ENCODE results near the gene ECPAS. TPM values are rescaled to one million over a fixed set of nuclear protein-coding genes. Genes with fewer than 3 reads are reported as not detected.
"Not testable (repeated sequence)": the region's sequence is repeated elsewhere in the genome, so short reads cannot be mapped to it uniquely, and the experiment has no call there.

ECPAS gene
- total RNA-seq, 1 experiment from 2014 or later: 123 TPM

DNA sequence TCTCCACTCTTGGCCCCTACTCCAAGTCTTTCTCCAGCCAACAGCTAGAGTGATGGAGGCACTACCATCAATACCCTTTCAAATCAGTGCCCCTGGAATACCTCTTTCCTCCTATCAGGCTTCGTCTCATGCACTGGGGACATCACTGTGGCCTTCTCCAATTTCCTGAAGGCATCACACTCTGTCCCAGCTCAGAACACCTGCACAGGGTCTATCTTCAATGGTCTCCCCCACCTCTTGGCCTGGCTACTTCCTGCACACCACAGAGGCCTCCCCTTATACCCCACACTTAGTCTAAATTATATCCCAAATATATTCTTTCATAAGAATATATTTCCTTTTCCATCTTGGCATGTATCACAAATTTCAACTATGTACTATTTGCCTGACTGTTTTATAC lies 34.5 kb downstream of the ECPAS start:
- Histone ChIP-seq H3K4me3 (no peak overlapping the region), H2AFZ (no peak overlapping the region), H3K4me2 (no peak overlapping the region), H3K36me3 (ENCODE audit: low read depth) (no peaks in the 10 kb centered on the region; the same call in 1 of the 2 replicates), H3F3A (ENCODE audit: insufficient read depth, low read depth) (peaks cover 12% of the 10 kb centered on the region), H4K20me1 (ENCODE audit: insufficient read depth) (peaks cover 3% of the 10 kb centered on the region; the same call in 1 of the 2 replicates), H3K9me2 (ENCODE audit: insufficient read depth) (no peaks in the 10 kb centered on the region), H3K4me1 (replicated peaks; ENCODE audit: insufficient read depth) (no peaks in the 10 kb centered on the region), H3K9me3 (ENCODE audit: insufficient read depth, low read depth) (no peaks in the 10 kb centered on the region), H3K27ac (no peak overlapping the region), H3K27me3 (ENCODE audit: insufficient read depth, low read depth) (no peaks in the 10 kb centered on the region), H3K79me2 (ENCODE audit: low read depth) (peaks cover 32% of the 10 kb centered on the region)
- intact Hi-C loops (cut with micrococcal nuclease; ENCODE audit: unreplicated experiment): no loop called here
- BruUV-seq (replicated peaks): no TSS peak
- POLR2A ChIA-PET (ENCODE audit: unreplicated experiment): no interaction called here
- no peak for DNase-seq
- CTCF ChIA-PET: no interaction called here
- no peak for TF ChIP-seq EZH2 (IDR thresholded peaks at IDR 0.05; ENCODE audit: low read depth)
- TF ChIP-seq, protein P1, sequence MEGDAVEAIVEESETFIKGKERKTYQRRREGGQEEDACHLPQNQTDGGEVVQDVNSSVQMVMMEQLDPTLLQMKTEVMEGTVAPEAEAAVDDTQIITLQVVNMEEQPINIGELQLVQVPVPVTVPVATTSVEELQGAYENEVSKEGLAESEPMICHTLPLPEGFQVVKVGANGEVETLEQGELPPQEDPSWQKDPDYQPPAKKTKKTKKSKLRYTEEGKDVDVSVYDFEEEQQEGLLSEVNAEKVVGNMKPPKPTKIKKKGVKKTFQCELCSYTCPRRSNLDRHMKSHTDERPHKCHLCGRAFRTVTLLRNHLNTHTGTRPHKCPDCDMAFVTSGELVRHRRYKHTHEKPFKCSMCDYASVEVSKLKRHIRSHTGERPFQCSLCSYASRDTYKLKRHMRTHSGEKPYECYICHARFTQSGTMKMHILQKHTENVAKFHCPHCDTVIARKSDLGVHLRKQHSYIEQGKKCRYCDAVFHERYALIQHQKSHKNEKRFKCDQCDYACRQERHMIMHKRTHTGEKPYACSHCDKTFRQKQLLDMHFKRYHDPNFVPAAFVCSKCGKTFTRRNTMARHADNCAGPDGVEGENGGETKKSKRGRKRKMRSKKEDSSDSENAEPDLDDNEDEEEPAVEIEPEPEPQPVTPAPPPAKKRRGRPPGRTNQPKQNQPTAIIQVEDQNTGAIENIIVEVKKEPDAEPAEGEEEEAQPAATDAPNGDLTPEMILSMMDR (conservative IDR thresholded peaks at IDR 0.05): no peak

DNA sequence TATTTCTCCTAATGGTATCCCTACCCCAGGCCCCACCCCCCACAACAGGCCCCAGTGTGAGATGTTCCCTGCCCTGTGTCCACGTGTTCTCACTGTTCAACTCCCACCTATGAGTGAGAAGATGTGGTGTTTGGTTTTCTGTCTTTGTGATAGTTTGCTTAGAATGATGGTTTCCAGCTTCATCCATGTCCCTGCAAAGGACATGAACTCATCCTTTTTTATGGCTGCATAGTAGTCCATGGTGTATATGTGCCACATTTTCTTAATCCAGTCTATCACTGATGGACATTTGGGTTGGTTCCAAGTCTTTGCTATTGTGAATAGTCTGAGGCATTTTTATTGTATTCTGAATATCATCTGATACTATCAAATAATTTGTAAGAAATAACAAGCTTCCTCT lies 38.4 kb downstream of the ECPAS start:
- H3K27me3 ChIP-seq (ENCODE audit: insufficient read depth, low read depth); intact Hi-C loops (cut with micrococcal nuclease; ENCODE audit: unreplicated experiment); H3K9me3 ChIP-seq (ENCODE audit: insufficient read depth, low read depth): not testable (repeated sequence)

DNA sequence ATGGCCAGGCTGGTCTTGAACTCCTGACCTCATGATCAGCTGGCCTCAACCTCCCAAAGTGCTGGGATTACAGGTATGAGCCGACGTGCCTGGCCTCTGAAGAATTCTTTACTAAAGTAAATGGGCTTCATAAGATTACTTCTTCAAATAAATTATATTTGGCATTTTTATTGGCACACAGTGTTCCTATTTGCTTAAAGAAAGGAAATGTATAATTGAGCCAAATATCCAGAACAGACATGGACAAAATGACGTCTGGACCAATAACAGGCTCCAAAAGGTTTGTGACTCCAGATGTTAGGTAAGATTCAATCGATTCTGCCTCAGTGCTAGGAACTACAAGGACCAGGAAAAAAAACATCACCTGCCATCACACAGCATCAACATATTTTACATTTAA lies 40.7 kb downstream of the ECPAS start:
- intact Hi-C loops (cut with micrococcal nuclease; ENCODE audit: unreplicated experiment): no loop called here
- ChIA-PET POLR2A (ENCODE audit: unreplicated experiment) (no interaction called here), CTCF (no interaction called here)
- peaks cover 31% of the 10 kb centered on the region for H3K36me3 ChIP-seq (ENCODE audit: low read depth)
- 0 out of 2 replicates have a peak, but pooled peaks cover under 1% of the 10 kb centered on the region for H3K79me2 ChIP-seq (ENCODE audit: low read depth)
- peaks cover 2% of the 10 kb centered on the region; the same call in 1 of the 2 replicates for H3F3A ChIP-seq (ENCODE audit: insufficient read depth, low read depth)
- H3K9me2 ChIP-seq (ENCODE audit: insufficient read depth): no peaks in the 10 kb centered on the region
- H2AFZ ChIP-seq: no peak overlapping the region
- no peaks in the 10 kb centered on the region for H3K9me3 ChIP-seq (ENCODE audit: insufficient read depth, low read depth)
- no peak overlapping the region for H3K4me2 ChIP-seq
- TF ChIP-seq, protein P1 (conservative IDR thresholded peaks at IDR 0.05): no peak
- TF ChIP-seq EZH2 (IDR thresholded peaks at IDR 0.05; ENCODE audit: low read depth): no peak
- H4K20me1 ChIP-seq (ENCODE audit: insufficient read depth): 0 out of 2 replicates have a peak, but pooled peaks cover under 1% of the 10 kb centered on the region
- no peak overlapping the region for H3K27ac ChIP-seq
- no TSS peak for BruUV-seq (replicated peaks)
- H3K4me1 ChIP-seq (replicated peaks; ENCODE audit: insufficient read depth): no peaks in the 10 kb centered on the region
- no peak overlapping the region for H3K4me3 ChIP-seq
- H3K27me3 ChIP-seq (ENCODE audit: insufficient read depth, low read depth): no peaks in the 10 kb centered on the region
- DNase-seq: no peak

More for the DNA sequence above, 38.4 kb downstream of the ECPAS start:
- H2AFZ ChIP-seq; H3K79me2 ChIP-seq (ENCODE audit: low read depth); H4K20me1 ChIP-seq (ENCODE audit: insufficient read depth); DNase-seq; BruUV-seq (replicated peaks); H3K27ac ChIP-seq; H3K4me1 ChIP-seq (replicated peaks; ENCODE audit: insufficient read depth); H3K4me3 ChIP-seq; H3K4me2 ChIP-seq; CTCF ChIA-PET; H3K9me2 ChIP-seq (ENCODE audit: insufficient read depth): not testable (repeated sequence)
- POLR2A ChIA-PET (ENCODE audit: unreplicated experiment): interaction anchor here (0.5 kb wide), 1 partner anchor 27 kb away, joined by 7 read pairs; no protein-coding TSS in a partner anchor
- Histone ChIP-seq H3K36me3 (ENCODE audit: low read depth) (peaks cover 15% of the 10 kb centered on the region), H3F3A (ENCODE audit: insufficient read depth, low read depth) (peaks cover 12% of the 10 kb centered on the region)

DNA sequence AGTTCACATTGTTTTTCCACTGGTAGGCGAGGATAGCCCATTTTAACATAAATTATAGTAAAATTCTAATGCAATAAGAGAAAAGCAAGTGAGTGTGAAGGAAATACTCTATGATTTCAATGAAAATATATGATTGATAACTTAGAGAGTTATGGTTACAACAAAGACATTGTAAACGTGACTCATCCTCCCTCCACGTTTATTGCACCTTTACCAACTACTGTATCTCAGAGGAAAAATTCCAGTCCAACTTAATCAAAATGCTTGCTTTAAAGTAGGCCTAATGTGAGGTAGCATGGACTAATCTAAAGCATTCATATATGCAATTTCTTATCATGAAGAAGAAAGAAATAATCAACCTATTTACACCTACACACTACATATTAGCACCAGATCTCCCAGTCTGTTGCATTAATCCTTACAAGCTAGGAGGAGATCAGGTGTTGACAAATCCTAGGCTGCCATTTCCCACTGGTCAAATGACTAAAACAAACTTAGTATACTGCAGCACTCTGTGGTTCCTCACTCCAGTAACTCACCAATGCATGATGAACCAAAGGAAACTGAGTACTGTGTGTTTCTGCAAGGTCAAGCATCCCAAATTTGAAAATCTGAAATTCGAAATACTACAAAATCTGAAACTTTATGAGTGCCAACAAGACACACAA lies 41.7 kb downstream of the ECPAS start:
- H3F3A ChIP-seq (ENCODE audit: insufficient read depth, low read depth): no peaks in the 10 kb centered on the region
- TF ChIP-seq, protein P1 (conservative IDR thresholded peaks at IDR 0.05): no peak
- TF ChIP-seq EZH2 (IDR thresholded peaks at IDR 0.05; ENCODE audit: low read depth): no peak
- H3K79me2 ChIP-seq (ENCODE audit: low read depth): no peaks in the 10 kb centered on the region
- POLR2A ChIA-PET (ENCODE audit: unreplicated experiment): no interaction called here
- BruUV-seq (replicated peaks): no TSS peak
- H3K4me1 ChIP-seq (replicated peaks; ENCODE audit: insufficient read depth): no peaks in the 10 kb centered on the region
- CTCF ChIA-PET: no interaction called here
- H3K4me2 ChIP-seq: no peak overlapping the region
- H3K9me2 ChIP-seq (ENCODE audit: insufficient read depth): no peaks in the 10 kb centered on the region
- peaks cover 36% of the 10 kb centered on the region for H3K36me3 ChIP-seq (ENCODE audit: low read depth)
- no peak for DNase-seq
- H2AFZ ChIP-seq: no peak overlapping the region
- H3K27ac ChIP-seq: no peak overlapping the region
- H3K9me3 ChIP-seq (ENCODE audit: insufficient read depth, low read depth): no peaks in the 10 kb centered on the region
- H3K4me3 ChIP-seq: no peak overlapping the region
- H3K27me3 ChIP-seq (ENCODE audit: insufficient read depth, low read depth): no peaks in the 10 kb centered on the region
- intact Hi-C loops (cut with micrococcal nuclease; ENCODE audit: unreplicated experiment): no loop called here
- H4K20me1 ChIP-seq (ENCODE audit: insufficient read depth): no peaks in the 10 kb centered on the region

Data from PC-9 (cell line).